SJSA1 (cell line): ENCODE results near the gene GXYLT2. TPM values are rescaled to one million over a fixed set of nuclear protein-coding genes. Genes with fewer than 3 reads are reported as not detected.

Experiments
- DNase-seq, 2 experiments: peaks; one replicate each; pipeline ENCODE4 v3.0.0-alpha.2; 2015 to 2020; ENCODE audit warnings: low spot score in 2 of 2, low read depth in 1 of 2
- H3K27ac ChIP-seq: fragments of 250-450 bp; sonication (Bioruptor Pico); 2 replicates; pipeline ENCODE4 v1.5.1; 2020; ENCODE audit warnings: mild to moderate bottlenecking, moderate library complexity
- H3K27me3 ChIP-seq: fragments of 250-450 bp; sonication (Bioruptor Pico); replicated peaks from 2 replicates; pipeline ENCODE4 v1.5.1; 2020; ENCODE audit warnings: mild to moderate bottlenecking, moderate library complexity
- H3K36me3 ChIP-seq: fragments of 250-450 bp; sonication (Bioruptor Pico); 2 replicates; pipeline ENCODE4 v1.5.1; 2020; ENCODE audit warnings: mild to moderate bottlenecking
- H3K4me1 ChIP-seq: fragments of 250-450 bp; sonication (Bioruptor Pico); replicated peaks from 2 replicates; pipeline ENCODE4 v1.6.1; 2021; ENCODE audit warnings: mild to moderate bottlenecking
- H3K4me3 ChIP-seq: fragments of 250-450 bp; sonication (Bioruptor Pico); 2 replicates; pipeline ENCODE4 v1.5.1; 2020; ENCODE audit warnings: mild to moderate bottlenecking
- H3K9me3 ChIP-seq: fragments of 250-450 bp; sonication (Bioruptor Pico); replicated peaks from 2 replicates; pipeline ENCODE4 v1.5.1; 2020; ENCODE audit warnings: mild to moderate bottlenecking
- total RNA-seq: library from RNA; depleted of rRNA; stranded (reverse); fragments of >200 nt; shearing (Covaris generic); gene quantifications from 2 replicates; pipeline ENCODE4 v1.2.3, GENCODE V29; 2014

Gene GXYLT2
- total RNA-seq, 1 experiment from 2014 or later, result 13.3 TPM

DNA sequence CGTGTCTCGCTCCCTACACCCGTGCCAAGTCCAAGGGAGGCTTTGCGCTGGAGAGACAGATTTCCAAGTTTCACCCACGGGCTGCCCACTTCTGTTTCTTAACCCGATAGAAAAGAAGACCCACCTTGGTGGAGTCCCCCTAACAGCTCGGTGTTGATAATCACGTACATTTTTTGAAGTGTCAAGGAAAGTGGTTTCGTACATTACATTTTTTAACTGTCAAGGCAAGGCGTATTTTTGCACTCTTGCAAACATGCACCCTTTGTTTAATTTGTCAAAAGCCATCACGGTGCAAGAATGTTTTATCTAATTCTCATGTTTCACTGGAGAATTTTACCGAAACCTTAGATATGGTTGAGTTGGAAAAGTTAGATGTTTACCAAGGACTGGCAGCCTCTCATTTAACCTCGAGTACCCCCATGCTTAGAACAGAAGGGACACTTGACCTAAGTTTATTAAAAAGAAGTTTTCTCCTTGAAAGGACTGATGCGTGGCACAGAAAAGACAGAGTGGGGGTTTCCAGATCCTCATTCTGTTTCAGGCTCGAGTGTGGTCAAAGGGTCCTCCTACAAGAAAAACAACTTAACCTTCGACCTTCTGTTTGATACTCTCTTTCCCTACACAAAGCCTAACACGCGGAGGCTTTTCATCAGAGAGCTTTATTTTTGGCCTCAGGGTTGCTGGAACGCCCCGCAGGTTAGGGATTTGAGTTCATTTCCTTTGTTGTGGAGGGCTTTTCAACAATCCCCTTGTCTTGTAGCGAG lies 882 bp downstream of the GXYLT2 start:
- DNase-seq, result peak in 1 of 2 experiments; percentile 39
- Histone ChIP-seq H3K4me3 (peak overlapping the region; percentile 55), H3K27ac (peak overlapping the region; percentile 18), H3K9me3 (no peaks in the 10 kb centered on the region), H3K36me3 (no peaks in the 10 kb centered on the region), H3K4me1 (peaks cover 63% of the 10 kb centered on the region), H3K27me3 (no peaks in the 10 kb centered on the region)

DNA sequence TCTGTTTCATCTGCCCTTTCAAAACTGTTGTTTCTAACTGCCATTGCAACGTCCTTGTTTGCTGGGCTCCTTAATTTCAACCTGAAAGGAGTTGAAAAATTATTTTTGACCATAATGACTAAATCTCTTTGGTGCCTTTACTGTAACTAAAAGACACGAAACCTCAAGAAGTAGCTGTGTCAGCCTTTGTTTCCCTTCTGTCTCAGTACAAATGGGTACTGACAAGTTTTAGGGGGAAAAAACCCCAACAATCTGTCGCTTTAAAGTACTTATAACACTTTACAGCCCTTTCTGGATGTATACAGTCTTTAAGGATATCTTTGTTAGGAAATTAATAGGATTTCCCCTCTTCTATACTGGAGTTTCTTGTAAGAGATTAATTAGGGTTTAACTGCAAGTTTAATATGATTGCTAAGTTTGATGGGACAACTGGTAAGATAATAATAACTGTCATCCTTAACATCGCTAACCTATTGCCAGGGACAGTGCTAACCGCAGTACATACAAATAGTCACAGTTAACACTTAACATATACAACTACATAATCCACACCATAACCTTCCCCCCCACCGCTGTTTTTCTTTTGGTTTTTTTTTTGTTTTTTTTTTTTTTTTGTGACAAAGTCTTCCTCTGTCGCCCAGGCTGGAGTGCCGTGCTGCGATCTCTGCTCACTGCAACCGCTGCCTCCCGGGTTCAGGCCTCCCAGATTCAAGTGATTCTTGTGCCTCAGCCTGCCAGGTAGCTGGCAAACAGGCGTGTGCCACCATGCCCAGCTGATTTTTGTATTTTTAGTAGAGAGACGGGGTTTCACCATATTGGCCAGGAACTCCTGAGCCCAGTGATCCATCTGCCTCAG lies 1.7 kb downstream of the GXYLT2 start:
- peak overlapping the region; percentile 55 for H3K4me3 ChIP-seq
- H3K36me3 ChIP-seq, result no peaks in the 10 kb centered on the region
- no peaks in the 10 kb centered on the region for H3K9me3 ChIP-seq
- H3K27ac ChIP-seq, result peak overlapping the region; percentile 18
- H3K27me3 ChIP-seq, result no peaks in the 10 kb centered on the region
- peak in 1 of 2 experiments; percentile 8 for DNase-seq
- peaks cover 63% of the 10 kb centered on the region for H3K4me1 ChIP-seq

DNA sequence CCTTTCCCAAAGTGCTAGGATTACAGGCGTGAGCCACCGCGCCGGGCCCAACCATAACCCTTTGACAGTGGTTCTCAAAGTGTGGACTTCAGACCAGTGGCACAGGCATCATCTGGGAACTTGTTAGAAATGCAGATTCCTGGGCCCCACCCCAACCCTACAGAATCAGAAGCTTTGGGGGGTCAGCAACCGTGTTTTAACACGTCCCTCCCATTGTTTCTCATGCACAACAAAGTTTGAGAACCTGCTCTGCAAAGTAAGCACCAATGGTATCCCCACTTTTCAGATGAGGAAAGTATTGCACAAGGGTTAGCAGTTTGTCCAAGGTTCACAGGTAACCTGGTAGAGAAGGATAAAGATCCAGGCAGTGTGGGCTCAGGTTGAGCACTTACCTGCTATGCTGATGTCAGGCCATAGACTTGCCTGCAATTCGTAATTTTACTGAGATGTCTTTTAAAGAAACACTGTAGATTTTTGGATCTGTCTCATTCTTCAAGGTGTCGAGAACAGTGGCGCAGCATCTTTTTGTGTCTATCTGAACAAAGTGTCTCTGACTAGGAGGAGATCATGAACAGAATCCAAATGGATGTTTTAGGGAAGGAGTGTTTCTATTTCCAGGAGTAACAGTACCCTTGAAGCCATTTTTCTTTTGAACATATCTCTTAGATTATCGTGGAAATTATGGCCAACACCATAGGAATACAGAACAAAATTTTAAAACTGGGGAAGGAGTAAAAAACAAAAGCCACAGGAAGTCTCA lies 2.5 kb downstream of the GXYLT2 start:
- H3K4me3 ChIP-seq, result no peak overlapping the region
- no peak for DNase-seq
- H3K36me3 ChIP-seq, result no peaks in the 10 kb centered on the region
- H3K4me1 ChIP-seq, result peaks cover 63% of the 10 kb centered on the region
- H3K27ac ChIP-seq, result peak overlapping the region; percentile 76
- H3K9me3 ChIP-seq, result no peaks in the 10 kb centered on the region
- H3K27me3 ChIP-seq, result no peaks in the 10 kb centered on the region

DNA sequence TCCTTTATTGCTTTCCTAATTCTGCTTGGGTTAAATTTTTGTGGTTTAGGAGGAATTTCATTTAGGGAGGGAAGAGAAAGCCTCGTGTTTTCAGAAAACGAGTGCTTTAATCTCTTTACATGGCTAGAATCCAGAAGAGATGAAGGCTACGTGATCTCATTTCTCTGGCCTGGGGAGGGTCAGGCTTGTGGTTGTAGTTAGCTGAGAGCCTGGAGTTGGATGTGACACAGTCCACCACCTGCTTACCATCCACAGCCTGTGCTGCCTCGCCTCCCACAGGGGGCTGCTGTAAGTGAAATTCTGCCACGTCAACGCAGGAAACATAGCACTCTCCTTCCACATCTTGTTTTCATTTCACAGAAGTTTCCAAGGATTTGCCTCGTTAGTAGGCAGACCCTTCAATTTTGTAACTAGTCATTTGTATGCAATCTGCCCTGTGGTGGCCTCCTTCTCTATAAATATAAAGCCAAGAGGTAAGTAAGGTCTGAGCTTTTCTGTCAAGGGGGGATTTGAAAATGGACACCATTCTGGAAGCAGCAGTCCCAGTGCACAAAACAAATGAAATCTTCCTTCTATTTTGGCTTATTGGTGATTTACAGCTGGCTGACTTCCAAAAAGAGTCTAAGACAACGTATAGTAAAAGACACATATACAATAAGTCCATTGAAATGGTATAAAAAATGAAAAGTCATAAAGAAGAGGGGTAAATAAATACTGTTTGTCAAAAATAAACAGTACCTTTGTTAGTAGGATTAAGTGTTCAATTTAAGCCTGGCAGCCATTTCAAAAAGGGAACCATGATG lies 3.4 kb downstream of the GXYLT2 start:
- no peaks in the 10 kb centered on the region for H3K9me3 ChIP-seq

DNA sequence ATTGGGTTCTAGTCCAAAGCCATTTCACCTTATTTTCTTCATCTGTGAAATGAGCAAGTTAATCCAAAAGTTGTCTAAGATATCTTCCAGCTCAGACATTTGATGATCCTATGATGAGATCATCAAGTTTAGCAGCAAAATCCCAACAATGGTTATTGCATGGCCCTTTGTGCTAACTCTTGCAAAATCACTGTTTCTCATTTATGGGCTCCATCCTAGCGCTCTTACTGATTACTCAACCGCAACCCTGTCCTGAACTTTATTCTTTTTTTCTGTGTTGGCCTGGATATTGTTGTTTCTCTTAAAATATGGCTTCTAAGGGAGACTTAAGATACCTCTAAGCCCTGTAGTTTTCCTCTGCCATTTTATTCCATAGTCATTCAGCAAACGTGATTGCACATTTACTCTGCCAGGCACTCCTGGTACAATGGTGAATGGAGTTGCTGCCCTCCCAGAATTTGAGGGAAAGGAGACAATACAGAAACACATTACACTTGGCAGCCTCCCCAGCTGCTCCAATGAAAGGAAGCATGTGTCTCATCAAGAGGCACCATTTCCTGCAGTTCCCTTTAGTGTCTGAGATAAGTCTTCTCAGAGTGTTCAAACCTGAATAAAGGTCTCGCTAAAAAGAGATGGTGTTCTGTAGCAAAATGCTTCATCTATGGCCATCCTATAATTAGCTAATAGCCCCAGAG lies 4.4 kb downstream of the GXYLT2 start:
- H3K27ac ChIP-seq, result peak overlapping the region; percentile 76
- H3K27me3 ChIP-seq, result no peaks in the 10 kb centered on the region
- no peaks in the 10 kb centered on the region for H3K36me3 ChIP-seq
- H3K9me3 ChIP-seq, result no peaks in the 10 kb centered on the region
- H3K4me1 ChIP-seq, result peaks cover 55% of the 10 kb centered on the region
- H3K4me3 ChIP-seq, result no peak overlapping the region
- peak in 1 of 2 experiments; percentile 44 for DNase-seq

More for the DNA sequence above, 3.4 kb downstream of the GXYLT2 start:
- peak overlapping the region; percentile 76 for H3K27ac ChIP-seq
- no peaks in the 10 kb centered on the region for H3K27me3 ChIP-seq
- H3K36me3 ChIP-seq, result no peaks in the 10 kb centered on the region
- no peak overlapping the region for H3K4me3 ChIP-seq
- peaks cover 63% of the 10 kb centered on the region for H3K4me1 ChIP-seq
- DNase-seq, result peak; percentile 69 to 84

DNA sequence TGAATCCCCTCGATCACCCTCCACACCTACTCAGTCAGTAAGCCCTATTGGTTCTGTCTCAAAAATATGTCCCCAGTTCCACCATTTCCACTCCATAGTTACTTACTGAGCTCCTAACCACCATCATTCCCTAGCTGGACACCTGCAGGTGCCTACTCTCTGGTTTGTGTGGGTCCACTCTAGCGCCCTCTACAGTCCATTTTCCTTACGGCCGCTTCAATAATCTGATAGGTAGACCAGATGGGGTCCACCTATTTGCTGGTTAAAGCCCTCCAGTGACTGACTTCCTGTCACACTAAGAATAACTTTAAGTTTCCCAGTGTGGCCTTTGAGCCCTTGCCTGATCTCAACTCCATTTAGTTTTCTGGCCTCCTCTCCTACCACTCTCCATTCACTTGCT lies 5.0 kb downstream of the GXYLT2 start:
- Histone ChIP-seq H3K9me3 (no peaks in the 10 kb centered on the region), H3K27ac (no peak overlapping the region), H3K27me3 (no peaks in the 10 kb centered on the region), H3K4me3 (no peak overlapping the region), H3K4me1 (peaks cover 50% of the 10 kb centered on the region), H3K36me3 (no peaks in the 10 kb centered on the region)
- no peak for DNase-seq

DNA sequence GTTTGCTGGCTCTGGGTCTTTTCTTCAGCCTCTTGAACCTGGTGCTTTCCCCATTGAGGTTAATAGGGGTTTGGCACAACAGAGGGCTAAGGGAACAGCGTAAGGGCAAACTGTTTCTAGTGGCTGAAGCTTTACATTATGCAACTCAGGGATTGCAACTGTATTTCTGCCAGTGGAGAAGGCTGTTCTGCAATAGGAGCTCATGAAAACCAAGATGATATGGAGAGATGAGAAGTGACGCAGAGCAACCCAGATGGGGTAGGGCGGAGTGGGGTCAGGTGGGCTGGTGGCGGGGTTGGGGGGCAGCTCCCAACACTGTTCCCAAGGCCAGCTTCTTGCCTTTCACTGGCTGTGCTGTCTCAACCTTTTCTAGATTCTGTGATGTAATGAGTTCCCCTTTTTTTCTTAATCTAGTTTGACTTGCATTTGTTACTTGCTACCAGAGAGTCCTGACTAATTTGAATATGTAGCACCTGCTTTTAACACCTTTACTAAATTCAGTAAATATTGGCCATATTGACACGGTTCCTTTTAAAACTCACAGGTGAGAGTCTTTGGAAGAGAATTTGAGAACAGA lies 7.2 kb downstream of the GXYLT2 start:
- Histone ChIP-seq H3K27me3 (no peaks in the 10 kb centered on the region), H3K4me1 (peaks cover 33% of the 10 kb centered on the region), H3K36me3 (no peaks in the 10 kb centered on the region), H3K4me3 (no peak overlapping the region), H3K27ac (no peak overlapping the region), H3K9me3 (no peaks in the 10 kb centered on the region)
- DNase-seq, result no peak

DNA sequence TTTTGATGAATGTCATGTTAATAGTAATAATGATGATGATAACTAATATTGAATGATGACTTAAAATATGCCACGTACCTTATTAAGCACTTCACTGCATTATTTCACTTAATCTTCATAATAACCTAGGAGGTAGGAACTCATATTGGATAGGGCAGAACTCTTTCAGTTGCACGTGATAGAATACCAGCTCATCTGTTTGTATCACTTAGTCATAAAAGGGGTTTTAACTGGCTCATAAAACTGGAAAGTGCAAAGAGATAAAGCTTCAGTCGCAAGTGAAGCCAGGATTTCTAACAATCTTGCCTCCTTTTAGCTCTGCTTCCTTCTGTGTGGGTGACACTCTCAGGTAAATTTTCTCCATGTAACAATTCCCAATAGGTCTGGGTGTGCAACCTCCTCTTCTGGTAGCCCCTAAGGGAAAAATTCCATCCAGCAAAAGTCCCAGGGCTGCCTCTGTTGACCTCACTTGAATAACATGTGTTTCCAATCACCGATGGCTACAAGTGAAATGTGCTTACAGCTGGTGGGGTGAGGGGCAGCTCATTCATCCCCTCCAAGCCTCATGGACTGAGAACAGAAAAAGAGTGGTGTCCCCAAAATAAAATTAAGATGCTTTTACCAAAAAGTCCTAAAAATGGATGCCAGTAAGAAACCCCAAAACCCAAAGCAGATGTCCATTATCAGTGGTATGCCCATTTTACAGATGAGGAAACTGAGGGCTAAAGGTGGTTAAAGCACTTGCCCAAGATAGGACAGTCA lies 9.3 kb downstream of the GXYLT2 start:
- H3K9me3 ChIP-seq, result no peaks in the 10 kb centered on the region
- no peaks in the 10 kb centered on the region for H3K36me3 ChIP-seq
- no peak overlapping the region for H3K27ac ChIP-seq
- DNase-seq, result no peak
- peaks cover 16% of the 10 kb centered on the region for H3K4me1 ChIP-seq
- H3K27me3 ChIP-seq, result no peaks in the 10 kb centered on the region
- H3K4me3 ChIP-seq, result no peak overlapping the region

DNA sequence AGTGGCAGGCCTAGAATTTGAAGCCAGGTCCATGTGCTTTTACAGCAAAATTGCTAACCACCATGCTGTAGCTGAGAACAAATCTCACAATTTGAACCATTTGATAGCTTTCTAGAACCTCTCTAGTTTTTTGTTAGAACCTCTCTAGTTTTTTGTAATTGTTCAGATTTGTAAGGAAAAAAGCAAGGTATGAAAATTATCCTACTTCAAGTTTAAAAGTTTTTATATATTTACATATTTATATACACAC lies 9.8 kb downstream of the GXYLT2 start:
- Histone ChIP-seq H3K4me3 (no peak overlapping the region), H3K36me3 (no peaks in the 10 kb centered on the region), H3K27me3 (no peaks in the 10 kb centered on the region), H3K4me1 (peaks cover 13% of the 10 kb centered on the region), H3K9me3 (no peaks in the 10 kb centered on the region), H3K27ac (no peak overlapping the region)
- DNase-seq, result no peak

DNA sequence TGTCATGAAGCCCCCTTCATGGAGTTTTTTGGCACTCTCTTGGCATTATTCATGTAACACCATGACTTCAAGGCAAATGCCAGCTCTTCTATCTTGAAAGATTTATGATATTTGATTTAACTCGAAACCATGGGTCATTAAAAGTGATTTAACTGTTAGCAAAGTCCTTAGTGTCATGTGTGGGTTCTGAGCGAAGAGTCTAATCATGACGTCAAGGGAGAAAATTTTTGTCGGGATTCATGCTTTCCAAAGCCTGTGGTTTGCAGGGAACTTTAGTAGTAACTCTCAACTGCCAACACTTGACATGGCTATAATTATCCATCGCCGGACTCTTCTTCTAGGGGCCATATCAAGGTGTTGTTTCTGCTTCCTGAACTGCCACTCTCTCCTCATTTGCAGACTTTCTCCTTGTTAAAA lies 11.5 kb downstream of the GXYLT2 start:
- Histone ChIP-seq H3K4me1 (peaks cover 21% of the 10 kb centered on the region), H3K36me3 (no peaks in the 10 kb centered on the region), H3K27ac (no peak overlapping the region), H3K9me3 (no peaks in the 10 kb centered on the region), H3K4me3 (no peak overlapping the region), H3K27me3 (no peaks in the 10 kb centered on the region)
- no peak for DNase-seq

DNA sequence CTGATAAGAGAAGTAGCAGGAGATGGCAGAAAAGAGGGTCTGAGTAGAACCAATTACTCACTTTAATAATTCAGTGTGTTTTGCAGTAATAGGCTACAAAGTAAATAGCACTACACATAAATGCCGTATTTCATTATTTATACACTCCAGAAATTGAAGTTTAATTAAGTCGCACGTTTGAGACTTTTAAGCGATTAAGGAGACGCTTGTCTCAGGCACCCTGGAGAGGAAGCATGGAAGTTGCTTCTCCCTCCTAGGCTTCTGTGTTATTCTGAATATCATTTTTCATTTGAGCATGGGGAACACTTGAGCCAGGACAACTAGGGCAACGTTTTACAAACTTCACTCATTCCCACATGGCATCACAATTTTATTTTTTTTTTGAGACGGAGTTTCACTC lies 12.2 kb downstream of the GXYLT2 start:
- H3K4me3 ChIP-seq, result no peak overlapping the region
- no peaks in the 10 kb centered on the region for H3K27me3 ChIP-seq
- no peak for DNase-seq
- H3K4me1 ChIP-seq, result peaks cover 21% of the 10 kb centered on the region
- no peaks in the 10 kb centered on the region for H3K9me3 ChIP-seq
- no peaks in the 10 kb centered on the region for H3K36me3 ChIP-seq
- no peak overlapping the region for H3K27ac ChIP-seq

DNA sequence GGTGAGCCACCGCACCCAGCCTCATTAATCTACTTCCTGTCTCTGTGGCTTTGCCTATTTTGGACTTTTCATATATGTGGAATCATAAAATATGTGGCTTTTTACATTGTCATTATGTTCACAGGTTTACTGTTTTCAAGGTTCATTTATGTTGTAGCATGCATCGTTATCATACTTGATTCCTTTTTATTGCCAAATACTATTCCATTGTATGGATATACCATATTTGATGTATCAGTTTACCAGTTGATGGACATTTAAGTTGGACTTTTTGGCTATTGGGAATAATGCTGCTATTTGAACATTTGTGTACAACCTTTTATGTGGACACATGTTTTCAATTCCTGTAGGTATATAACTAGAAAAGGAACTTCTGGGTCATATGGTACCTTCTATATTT lies 14.0 kb downstream of the GXYLT2 start:
- no peak for DNase-seq
- no peaks in the 10 kb centered on the region for H3K27me3 ChIP-seq
- no peaks in the 10 kb centered on the region for H3K9me3 ChIP-seq
- no peaks in the 10 kb centered on the region for H3K36me3 ChIP-seq
- no peak overlapping the region for H3K27ac ChIP-seq
- peaks cover 21% of the 10 kb centered on the region for H3K4me1 ChIP-seq
- H3K4me3 ChIP-seq, result no peak overlapping the region
